Endodermal cell (in vitro differentiated cells): ENCODE data around the gene SKAP1. TPM values are rescaled to one million over a fixed set of nuclear protein-coding genes. Genes with fewer than 3 reads are reported as not detected.

Experiments used
- DNase-seq: peaks from one replicate; pipeline ENCODE4 v3.0.0-alpha.2; 2017
- H3K27ac ChIP-seq: 2 replicates; pipeline ENCODE4 v1.5.1; 2013; ENCODE audit warnings: mild to moderate bottlenecking, low read depth, low read length, moderate library complexity
- H3K27me3 ChIP-seq: 2 replicates; pipeline ENCODE4 v1.6.1; 2013; ENCODE audit warnings: mild to moderate bottlenecking, low read length, moderate library complexity; ENCODE audit not compliant: insufficient read depth, control insufficient read depth, poor library complexity, severe bottlenecking
- H3K36me3 ChIP-seq: 2 replicates; pipeline ENCODE4 v1.7.0; 2013; ENCODE audit warnings: mild to moderate bottlenecking, low read length, moderate library complexity; ENCODE audit not compliant: control insufficient read depth, insufficient read depth
- H3K4me1 ChIP-seq: one replicate; pipeline ENCODE4 v1.7.0; 2013; ENCODE audit warnings: low read length; ENCODE audit not compliant: control insufficient read depth, insufficient read depth
- H3K4me3 ChIP-seq: 2 replicates; pipeline ENCODE4 v1.5.1; 2013; ENCODE audit warnings: mild to moderate bottlenecking, low read length, moderate library complexity
- H3K9ac ChIP-seq: 2 replicates; pipeline ENCODE4 v1.6.1; 2013; ENCODE audit warnings: mild to moderate bottlenecking, low read length, moderate library complexity; ENCODE audit not compliant: poor library complexity, severe bottlenecking; ENCODE audit errors: extremely low read depth
- H3K9me3 ChIP-seq: 2 replicates; pipeline ENCODE4 v1.6.1; 2013; ENCODE audit warnings: mild to moderate bottlenecking, low read length, moderate library complexity; ENCODE audit not compliant: control insufficient read depth
- H3K27ac Mint-ChIP-seq: 2 replicates; pipeline ENCODE4 v1.8.0; 2020; ENCODE audit warnings: mixed read lengths
- H3K27me3 Mint-ChIP-seq: 2 replicates; pipeline ENCODE4 v1.8.0; 2021; ENCODE audit warnings: mild to moderate bottlenecking, mixed read lengths; ENCODE audit not compliant: insufficient read depth
- H3K36me3 Mint-ChIP-seq: 2 replicates; pipeline ENCODE4 v1.8.0; 2020; ENCODE audit warnings: low read depth, mixed read lengths
- H3K4me1 Mint-ChIP-seq: 2 replicates; pipeline ENCODE4 v1.8.0; 2020; ENCODE audit warnings: mixed read lengths
- H3K4me3 Mint-ChIP-seq: 2 replicates; pipeline ENCODE4 v1.8.0; 2020; ENCODE audit warnings: mild to moderate bottlenecking, moderate library complexity, mixed read lengths
- H3K9me3 Mint-ChIP-seq: 2 replicates; pipeline ENCODE4 v1.8.0; 2020; ENCODE audit warnings: mild to moderate bottlenecking, mixed read lengths
- WGBS, 2 experiments: methylation state at CpG; one replicate each; pipeline versions ENCODE4 v1.1.5 to v1.1.7; 2013; ENCODE audit warnings: missing lambda C conversion rate in 2 of 2, mixed read lengths in 1 of 2; ENCODE audit not compliant: insufficient coverage in 1 of 2, insufficient read length in 1 of 2; 5-methylcytosine and 5-hydroxymethylcytosine counted together
- total RNA-seq, 2 donors: library from RNA; stranded (reverse); fragmentation: NEBNext Ultra II Directional in 1 of 2; extraction: Animal tissue kit (Norgen Biotek cat#: 25700) in 1 of 2; gene quantifications; 2 replicates in 1 of 2; 3 replicates in 1 of 2; pipeline ENCODE4 v1.2.1, GENCODE V29; 2021
- TF ChIP-seq, protein P1 (sequence below): fragments of 200-600 bp; sonication (generic); conservative IDR thresholded peaks from 2 replicates; pipeline ENCODE4 v1.5.0; 2021; ENCODE audit warnings: antibody characterized with exemption, mild to moderate bottlenecking

SKAP1 gene
- total RNA-seq, 2 donors from 2014 or later, result 0.31 to 0.53 TPM

- Mint-ChIP-seq H3K27me3 (peaks cover 3% of the 10 kb centered on the region), H3K4me3 (no peak overlapping the region), H3K27ac (no peak overlapping the region), H3K9me3 (no peaks in the 10 kb centered on the region), H3K4me1 (peaks cover 10% of the 10 kb centered on the region), H3K36me3 (no peaks in the 10 kb centered on the region)
- Histone ChIP-seq H3K4me3 (no peak overlapping the region), H3K27ac (no peak overlapping the region), H3K9me3 (no peaks in the 10 kb centered on the region), H3K4me1 (no peaks in the 10 kb centered on the region), H3K9ac (no peak overlapping the region), H3K27me3 (no peaks in the 10 kb centered on the region), H3K36me3 (peaks cover 5% of the 10 kb centered on the region)
- DNase-seq, result no peak
- WGBS, 2 experiments, result 70 to 71% methylated on average over 4 to 5 of the region's 5 CpGs
- TF ChIP-seq, protein P1, sequence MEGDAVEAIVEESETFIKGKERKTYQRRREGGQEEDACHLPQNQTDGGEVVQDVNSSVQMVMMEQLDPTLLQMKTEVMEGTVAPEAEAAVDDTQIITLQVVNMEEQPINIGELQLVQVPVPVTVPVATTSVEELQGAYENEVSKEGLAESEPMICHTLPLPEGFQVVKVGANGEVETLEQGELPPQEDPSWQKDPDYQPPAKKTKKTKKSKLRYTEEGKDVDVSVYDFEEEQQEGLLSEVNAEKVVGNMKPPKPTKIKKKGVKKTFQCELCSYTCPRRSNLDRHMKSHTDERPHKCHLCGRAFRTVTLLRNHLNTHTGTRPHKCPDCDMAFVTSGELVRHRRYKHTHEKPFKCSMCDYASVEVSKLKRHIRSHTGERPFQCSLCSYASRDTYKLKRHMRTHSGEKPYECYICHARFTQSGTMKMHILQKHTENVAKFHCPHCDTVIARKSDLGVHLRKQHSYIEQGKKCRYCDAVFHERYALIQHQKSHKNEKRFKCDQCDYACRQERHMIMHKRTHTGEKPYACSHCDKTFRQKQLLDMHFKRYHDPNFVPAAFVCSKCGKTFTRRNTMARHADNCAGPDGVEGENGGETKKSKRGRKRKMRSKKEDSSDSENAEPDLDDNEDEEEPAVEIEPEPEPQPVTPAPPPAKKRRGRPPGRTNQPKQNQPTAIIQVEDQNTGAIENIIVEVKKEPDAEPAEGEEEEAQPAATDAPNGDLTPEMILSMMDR, result no peak
Measured at GRCh38 chr17:48129981-48130380, 300.0 kb downstream of the SKAP1 start.

GRCh38 chr17:48128400-48128799, 301.6 kb downstream of the SKAP1 start:
- H3K27me3 Mint-ChIP-seq, result peaks cover 2% of the 10 kb centered on the region
- no peaks in the 10 kb centered on the region for H3K4me1 ChIP-seq
- H3K27ac ChIP-seq, result no peak overlapping the region
- no peaks in the 10 kb centered on the region for H3K27me3 ChIP-seq
- H3K9me3 Mint-ChIP-seq, result no peaks in the 10 kb centered on the region
- peaks cover 5% of the 10 kb centered on the region for H3K36me3 ChIP-seq
- H3K4me3 ChIP-seq, result no peak overlapping the region
- TF ChIP-seq, protein P1, result no peak
- H3K9ac ChIP-seq, result no peak overlapping the region
- H3K4me3 Mint-ChIP-seq, result no peak overlapping the region
- peaks cover 7% of the 10 kb centered on the region for H3K36me3 Mint-ChIP-seq
- DNase-seq, result no peak
- H3K4me1 Mint-ChIP-seq, result peaks cover 9% of the 10 kb centered on the region
- 60 to 68% methylated on average over 4 to 5 of the region's 5 CpGs for WGBS, 2 experiments
- H3K9me3 ChIP-seq, result no peaks in the 10 kb centered on the region
- H3K27ac Mint-ChIP-seq, result no peak overlapping the region

GRCh38 chr17:48127371-48128051, 302.5 kb downstream of the SKAP1 start:
- no peaks in the 10 kb centered on the region for H3K27me3 Mint-ChIP-seq
- Histone ChIP-seq H3K4me3 (no peak overlapping the region), H3K4me1 (no peaks in the 10 kb centered on the region), H3K9ac (no peak overlapping the region), H3K27me3 (no peaks in the 10 kb centered on the region), H3K36me3 (peaks cover 8% of the 10 kb centered on the region), H3K27ac (no peak overlapping the region), H3K9me3 (no peaks in the 10 kb centered on the region)
- 90 to 97% methylated on average over 7 to 9 of the region's 9 CpGs for WGBS, 2 experiments
- no peak overlapping the region for H3K4me3 Mint-ChIP-seq
- DNase-seq, result peak; percentile 41
- no peaks in the 10 kb centered on the region for H3K9me3 Mint-ChIP-seq
- H3K27ac Mint-ChIP-seq, result no peak overlapping the region
- TF ChIP-seq, protein P1, result no peak
- peaks cover 9% of the 10 kb centered on the region for H3K4me1 Mint-ChIP-seq
- H3K36me3 Mint-ChIP-seq, result peaks cover 14% of the 10 kb centered on the region
